GM19372 (cell line): ENCODE results near the gene PMPCA.
A peak's percentile ranks its signal among the peaks of the same experiment; 100 is the strongest.

ENCODE experiments used
- ATAC-seq: cut with Tn5 transposase; IDR thresholded peaks from one replicate; pipeline ENCODE4 v1.9.1; 2021; ENCODE audit warnings: mild to moderate bottlenecking, low read depth, moderate library complexity; ENCODE audit not compliant: unreplicated experiment

The PMPCA gene, protein sequence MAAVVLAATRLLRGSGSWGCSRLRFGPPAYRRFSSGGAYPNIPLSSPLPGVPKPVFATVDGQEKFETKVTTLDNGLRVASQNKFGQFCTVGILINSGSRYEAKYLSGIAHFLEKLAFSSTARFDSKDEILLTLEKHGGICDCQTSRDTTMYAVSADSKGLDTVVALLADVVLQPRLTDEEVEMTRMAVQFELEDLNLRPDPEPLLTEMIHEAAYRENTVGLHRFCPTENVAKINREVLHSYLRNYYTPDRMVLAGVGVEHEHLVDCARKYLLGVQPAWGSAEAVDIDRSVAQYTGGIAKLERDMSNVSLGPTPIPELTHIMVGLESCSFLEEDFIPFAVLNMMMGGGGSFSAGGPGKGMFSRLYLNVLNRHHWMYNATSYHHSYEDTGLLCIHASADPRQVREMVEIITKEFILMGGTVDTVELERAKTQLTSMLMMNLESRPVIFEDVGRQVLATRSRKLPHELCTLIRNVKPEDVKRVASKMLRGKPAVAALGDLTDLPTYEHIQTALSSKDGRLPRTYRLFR

DNA sequence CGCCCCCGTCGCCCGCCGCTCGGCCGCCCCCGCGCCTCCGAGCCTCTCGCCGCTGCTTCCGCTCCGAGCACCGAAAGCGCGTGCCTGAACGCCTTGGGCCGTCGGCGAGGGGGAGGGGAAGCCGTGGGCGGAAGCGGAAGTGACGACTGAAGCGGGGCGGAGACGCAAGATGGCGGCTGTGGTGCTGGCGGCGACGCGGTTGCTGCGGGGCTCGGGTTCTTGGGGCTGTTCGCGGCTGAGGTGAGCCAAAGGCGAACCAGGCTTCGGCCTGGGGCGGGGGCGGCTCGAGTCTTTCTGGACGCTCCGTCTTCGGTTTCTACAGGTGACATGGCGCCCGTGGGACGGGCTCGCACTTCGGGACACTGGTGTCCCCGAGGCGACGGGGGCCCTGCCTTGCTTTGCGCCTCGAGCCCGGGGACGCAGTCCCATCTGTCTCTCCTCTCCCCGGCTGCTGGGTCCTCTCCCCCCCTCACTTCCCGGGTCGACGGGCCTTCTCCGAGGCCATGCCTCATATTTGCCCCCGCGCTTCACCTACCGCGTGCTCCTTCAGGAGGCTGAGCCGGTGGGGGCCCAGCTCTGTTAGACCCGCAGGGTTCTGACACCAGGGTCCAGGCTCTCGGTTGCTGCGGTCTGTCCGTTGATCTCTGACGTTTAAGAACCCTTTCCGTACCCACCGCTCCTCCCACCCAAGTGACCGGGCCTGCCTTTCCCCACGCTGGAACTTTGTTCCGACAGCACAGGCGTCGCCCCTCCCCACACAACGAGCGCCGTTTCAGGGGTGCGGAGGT is at the start of gene PMPCA, which contains the start of gene ENTR1:
Gene PMPCA, plus strand, starts transcription at position 159 of the 788 bp plus-strand sequence. Its CDS starts 11 bp downstream, at position 170.
Gene ENTR1, minus strand, starts transcription at position 115 of the 788 bp plus-strand sequence. CDS start 217 bp downstream, outside the sequence.
- peak; percentile 85 for ATAC-seq

- ATAC-seq = no peak
Observed at GRCh38 chr9:136361047-136361753, 49.3 kb upstream of the PMPCA start.

DNA sequence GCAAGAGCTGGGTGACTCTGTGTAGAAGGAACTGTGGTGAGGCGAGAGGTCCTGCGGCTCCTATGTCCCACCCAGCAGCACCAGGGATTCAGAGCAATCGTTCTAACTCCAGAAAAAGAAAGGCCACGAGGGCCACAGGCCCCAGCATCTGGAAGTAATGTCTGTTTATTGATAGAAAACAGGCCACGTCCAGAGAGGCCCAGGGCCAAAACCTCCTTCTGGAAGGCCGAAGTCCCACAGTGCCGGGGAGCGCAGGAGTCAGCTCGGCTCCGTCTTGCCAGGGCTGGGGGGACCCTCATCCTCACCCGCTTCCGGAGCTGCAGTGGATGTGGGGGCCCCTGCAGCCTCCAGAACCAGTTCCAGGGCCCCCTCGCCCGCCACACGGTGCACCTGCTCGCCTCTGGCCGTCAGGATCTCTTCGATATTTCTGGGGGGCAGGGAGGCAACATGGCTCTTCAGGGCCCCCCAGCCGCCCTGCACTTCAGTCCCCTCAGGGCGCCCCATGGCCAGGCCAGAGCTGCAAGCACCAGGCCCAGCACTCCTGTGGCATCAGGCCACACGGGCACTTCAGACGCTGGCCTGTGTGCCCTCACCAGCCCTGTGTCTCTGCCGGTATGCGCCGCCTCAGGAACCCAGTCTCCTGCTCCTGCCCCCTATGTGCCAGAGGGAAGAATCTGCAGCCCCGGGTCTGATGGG is 48.6 kb upstream of the PMPCA start:
- no peak for ATAC-seq

GRCh38 chr9:136362450-136362784 is 48.0 kb upstream of the PMPCA start:
- no peak for ATAC-seq

- peak; percentile 77 for ATAC-seq
Observed at GRCh38 chr9:136363106-136363948, 47.1 kb upstream of the PMPCA start, which contains the start of gene DNLZ. DNLZ (minus strand) TSS chr9:136363744; CDS start chr9:136363714, 30 bp downstream.

DNA sequence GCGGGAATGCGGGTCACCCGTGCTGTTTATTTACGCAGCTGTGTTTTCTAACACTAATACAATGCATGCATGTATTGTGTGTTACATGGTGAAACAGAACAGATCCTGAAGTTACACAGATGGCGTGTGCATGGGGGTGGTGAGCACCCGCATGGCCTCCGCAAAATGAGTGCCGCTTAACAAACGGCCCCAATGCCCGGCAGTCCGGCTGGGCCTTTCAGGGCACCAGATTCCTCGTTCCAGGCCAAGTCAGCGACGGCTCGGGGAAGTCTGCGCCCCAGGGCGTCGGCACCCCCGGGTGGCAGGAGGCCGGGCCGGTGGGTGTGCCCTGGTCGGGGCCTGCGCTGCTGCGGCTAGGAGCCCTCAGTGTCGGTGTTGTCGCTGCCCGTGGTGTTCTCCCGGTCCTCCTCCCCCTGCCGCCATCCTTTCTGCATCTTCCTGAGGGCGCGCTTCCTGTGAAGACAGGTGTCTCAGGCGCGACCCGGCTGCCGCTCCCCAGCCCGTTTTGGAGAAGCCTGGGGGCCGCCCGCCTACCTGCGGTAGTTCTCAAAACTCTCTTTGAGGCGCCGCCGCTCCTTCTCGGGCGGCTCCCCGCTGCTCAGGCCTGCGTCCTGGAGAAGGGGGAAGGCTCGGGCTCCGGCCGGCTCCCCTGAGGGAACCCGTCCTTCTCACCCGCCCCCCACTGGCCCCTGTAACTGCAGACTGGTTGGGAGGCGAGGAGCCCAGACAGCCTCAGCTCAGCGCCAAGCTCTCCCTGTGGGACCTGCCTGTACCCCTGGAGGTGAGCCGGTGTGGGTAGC is 46.3 kb upstream of the PMPCA start:
- peak; percentile 5 for ATAC-seq

GRCh38 chr9:136364942-136365774 is 45.3 kb upstream of the PMPCA start:
- ATAC-seq = no peak

DNA sequence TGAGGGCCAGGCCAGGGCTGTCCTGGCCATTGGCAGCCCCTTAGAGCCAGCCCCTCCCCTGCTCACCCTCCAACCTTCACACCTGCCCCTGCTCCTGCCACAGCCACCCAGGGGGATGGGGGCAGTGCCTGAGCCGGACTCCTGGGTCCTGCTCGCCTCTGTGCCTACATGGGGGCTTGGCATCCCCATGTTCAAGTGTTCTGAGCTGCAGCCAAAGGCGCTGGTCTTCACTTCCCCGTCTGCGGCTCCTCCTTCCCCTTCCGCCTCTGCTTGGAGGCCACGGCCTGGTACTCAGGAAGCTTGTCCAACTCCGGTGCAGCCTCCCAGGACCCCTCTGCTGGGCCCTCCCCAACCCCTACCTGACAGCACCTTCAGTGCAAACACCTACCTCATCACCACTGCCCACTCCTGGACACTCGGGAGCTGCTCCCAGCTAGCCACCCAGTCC is 44.7 kb upstream of the PMPCA start:
- ATAC-seq = no peak

DNA sequence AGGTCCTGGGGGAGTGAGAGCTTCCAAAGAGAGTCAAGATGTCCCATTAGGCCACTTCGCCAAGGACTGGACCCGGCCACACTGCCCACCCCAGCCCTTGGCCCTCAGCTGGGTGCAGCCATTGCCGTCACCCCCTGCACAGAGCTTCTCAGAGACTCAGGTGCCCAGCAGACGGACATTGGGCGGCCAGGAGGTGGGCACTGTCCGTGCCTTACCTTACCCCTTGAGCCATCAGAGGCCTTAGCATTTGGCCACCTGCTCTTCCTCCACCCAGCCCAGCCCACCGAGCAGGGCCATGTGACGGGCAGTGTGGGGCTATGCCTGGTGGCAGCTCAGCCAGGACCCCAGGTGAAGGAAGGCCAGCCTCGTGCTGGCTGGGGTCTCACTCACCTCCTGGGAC is 43.6 kb upstream of the PMPCA start:
- ATAC-seq = no peak

DNA sequence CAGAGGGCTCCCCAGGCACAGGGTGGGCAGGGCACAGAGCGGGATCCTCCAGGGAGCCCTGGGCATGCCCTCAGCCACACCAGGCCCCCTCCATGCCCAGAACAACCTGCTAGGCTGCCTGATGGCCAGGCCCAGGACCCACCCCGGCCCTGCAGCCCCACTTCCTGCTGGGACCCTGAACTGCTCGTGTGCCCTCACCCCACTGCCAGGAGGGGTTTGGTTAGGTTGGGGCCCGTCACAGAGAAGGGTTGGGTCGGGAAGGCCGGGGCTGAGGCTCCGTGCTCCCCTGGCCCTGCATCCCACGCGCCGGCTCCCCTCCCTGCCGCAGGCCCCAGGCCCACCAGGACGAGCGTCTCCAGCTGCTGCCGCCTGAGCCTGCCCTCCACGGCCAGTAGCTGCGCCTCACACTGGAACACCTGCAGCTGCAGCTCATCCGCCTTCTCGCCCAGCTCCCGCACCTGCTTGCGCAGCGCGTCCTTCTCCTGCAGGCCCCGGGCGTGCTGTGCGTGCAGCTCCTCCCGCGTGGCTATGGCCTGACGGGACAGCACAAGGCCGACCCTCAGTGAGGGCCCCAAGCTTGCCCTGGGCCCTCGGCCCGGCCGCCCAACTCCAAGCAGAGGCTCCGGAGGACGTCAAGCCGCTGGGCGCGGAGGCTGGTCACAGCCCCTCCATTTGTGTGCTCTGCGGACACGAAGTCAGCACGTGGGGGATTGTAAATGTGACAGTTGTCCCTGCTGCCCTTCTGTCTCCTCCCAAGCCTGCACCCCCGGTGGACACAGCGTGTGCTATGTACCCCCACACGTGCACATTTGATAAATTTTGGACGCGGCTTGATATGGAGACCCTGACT is 42.9 kb upstream of the PMPCA start:
- ATAC-seq = no peak

DNA sequence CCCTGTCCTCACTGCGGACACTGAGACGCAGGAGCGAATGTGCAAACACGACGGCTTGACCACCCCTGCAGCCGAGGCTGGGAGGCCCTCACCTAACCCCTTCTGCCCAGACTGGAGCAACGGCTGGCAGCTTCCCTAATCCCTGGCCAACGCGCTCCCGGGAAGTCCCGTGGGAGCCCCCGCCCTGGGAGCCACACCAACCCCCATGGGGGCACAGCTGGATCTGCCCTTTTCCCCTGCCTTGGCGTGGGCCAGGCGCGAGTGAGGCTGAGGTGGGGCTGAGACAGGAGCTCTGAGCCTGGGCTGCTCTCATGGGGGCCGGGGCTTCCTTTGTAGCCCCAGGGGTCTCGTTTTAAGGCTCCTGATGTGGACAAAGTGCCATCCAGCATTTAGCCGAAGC is 42.3 kb upstream of the PMPCA start:
- no peak for ATAC-seq

- ATAC-seq = no peak
Observed at GRCh38 chr9:136370037-136370436, 40.4 kb upstream of the PMPCA start.

- ATAC-seq = no peak
Observed at GRCh38 chr9:136370687-136371532, 39.5 kb upstream of the PMPCA start.

- ATAC-seq = no peak
Observed at GRCh38 chr9:136371533-136371880, 39.0 kb upstream of the PMPCA start.

- ATAC-seq = no peak
Observed at GRCh38 chr9:136372006-136372405, 38.5 kb upstream of the PMPCA start.
